Gastrocnemius medialis (tissue), 4 donors: Measurements from ENCODE around the gene UNC5B.

Source experiments
- CTCF ChIP-seq, 5 experiments: fragments of 450-650 bp in 3 of 5; fragments of 200-600 bp in 2 of 5; sonication (generic) in 2 of 5; IDR thresholded peaks in 4 of 5; conservative IDR thresholded peaks in 1 of 5; 1 replicate in 4 of 5; 2 replicates in 1 of 5; pipeline ENCODE4 v1.5.1; 2016 to 2019; ENCODE audit warnings: antibody characterized with exemption in 5 of 5, mild to moderate bottlenecking in 3 of 5, moderate library complexity in 3 of 5
- POLR2A ChIP-seq, 2 donors: fragments of 450-650 bp; IDR thresholded peaks; one replicate each; pipeline ENCODE4 v1.6.1; 2017; ENCODE audit warnings: antibody characterized with exemption in 2 of 2, mild to moderate bottlenecking in 2 of 2, moderate library complexity in 2 of 2

GRCh38 chr10:71262817-71263216, 50.4 kb downstream of the UNC5B start:
- TF ChIP-seq POLR2A (IDR thresholded peaks at IDR 0.05): no peak
- TF ChIP-seq CTCF (IDR thresholded peaks at IDR 0.05 in 4 of 5, conservative IDR thresholded peaks at IDR 0.05 in 1 of 5): no peak
